HG03575 (cell line): Measurements from ENCODE around the gene SFI1.
"Not testable (repeated sequence)": the region's sequence is repeated elsewhere in the genome, so short reads cannot be mapped to it uniquely, and the experiment has no call there.

ENCODE experiments used
- ATAC-seq: cut with Tn5 transposase; IDR thresholded peaks from one replicate; pipeline ENCODE4 v1.9.1; 2021; ENCODE audit not compliant: unreplicated experiment, insufficient number of reproducible peaks, low FRiP score; ENCODE audit errors: extremely low read depth

SFI1 gene

DNA sequence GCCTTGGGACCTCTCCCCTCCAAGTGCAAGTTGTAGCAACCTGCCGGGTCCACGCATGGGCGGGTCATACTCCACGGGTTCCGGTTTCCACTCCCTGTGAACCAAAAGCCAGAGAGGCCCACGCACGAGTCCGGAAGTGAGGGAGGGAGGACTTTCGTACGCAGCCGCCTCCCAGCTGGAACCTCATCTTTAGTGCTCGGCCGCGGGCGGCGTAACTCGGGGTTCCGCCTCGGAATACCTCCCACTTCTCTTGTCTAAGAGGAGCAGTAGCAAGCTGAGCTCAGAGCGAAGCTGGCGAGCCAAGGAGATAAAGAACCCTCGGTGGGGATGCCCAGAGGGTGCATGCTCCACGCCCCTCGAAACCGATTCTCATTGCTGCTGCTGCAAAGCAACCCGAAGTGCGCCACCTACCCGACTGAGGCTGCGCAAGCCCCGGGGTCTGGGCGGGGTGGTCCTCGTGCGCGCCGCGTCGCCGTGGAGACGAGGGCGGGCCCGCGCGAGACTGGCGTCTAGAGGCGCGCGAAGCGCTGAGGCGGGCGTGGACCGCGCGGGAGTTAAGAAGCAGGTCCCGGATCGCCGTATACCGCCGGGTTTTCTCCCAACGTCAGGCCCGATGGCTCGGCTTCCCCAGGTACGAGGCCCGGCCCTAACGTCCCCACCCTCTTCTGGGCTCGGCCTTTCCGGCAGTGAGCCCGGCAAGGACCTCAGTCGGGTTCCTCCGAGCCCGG, at the start of gene SFI1:
SFI1 (plus strand) TSS at position 530 of the 728 bp plus-strand sequence. CDS start 11,749 bp downstream, outside the sequence.
- peak; percentile 27 for ATAC-seq

DNA sequence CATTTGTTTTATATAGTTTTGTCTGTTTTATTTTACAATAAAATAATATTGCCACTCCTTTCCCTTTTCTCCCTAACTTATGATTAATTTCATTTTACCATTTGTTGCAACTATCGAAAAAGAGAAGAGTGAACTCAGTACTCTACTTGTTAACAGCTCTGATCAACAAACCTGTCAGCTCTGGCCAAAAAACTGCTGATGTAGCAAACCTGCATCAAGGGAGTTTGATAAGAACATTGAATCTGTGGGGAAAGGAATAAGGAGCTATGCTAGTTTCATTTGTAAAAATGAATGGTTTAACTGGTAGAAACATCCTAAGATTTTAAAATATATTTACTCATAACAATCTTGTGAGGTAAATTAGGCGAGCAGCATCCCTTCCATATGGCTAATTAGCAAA, 49.6 kb upstream of the SFI1 start:
- no peak for ATAC-seq

GRCh38 chr22:31447337-31447736, 49.0 kb upstream of the SFI1 start:
- ATAC-seq = no peak

- ATAC-seq = no peak
These were observed 48.0 kb upstream of the SFI1 start for GRCh38 chr22:31448382-31448781.

DNA sequence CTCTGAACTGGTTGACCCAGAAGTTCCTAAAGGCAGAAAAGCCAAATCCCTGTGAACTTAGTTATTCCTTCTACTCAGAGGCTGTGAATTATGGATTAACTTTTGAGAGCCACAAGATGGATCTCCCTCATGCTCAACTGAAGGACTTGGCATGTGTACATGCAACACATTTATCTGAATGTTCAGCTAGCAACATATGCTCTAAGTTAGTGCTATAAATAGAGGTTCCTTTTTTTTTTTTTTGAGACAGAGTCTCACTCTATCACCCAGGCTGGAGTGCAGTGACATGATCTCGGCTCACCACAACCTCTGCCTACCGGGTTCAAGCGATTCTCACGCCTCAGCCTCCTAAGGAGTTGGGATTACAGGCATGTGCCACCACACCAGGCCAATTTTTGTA, 46.8 kb upstream of the SFI1 start:
- no peak for ATAC-seq

GRCh38 chr22:31451709-31452571, 44.4 kb upstream of the SFI1 start:
- ATAC-seq = no peak

DNA sequence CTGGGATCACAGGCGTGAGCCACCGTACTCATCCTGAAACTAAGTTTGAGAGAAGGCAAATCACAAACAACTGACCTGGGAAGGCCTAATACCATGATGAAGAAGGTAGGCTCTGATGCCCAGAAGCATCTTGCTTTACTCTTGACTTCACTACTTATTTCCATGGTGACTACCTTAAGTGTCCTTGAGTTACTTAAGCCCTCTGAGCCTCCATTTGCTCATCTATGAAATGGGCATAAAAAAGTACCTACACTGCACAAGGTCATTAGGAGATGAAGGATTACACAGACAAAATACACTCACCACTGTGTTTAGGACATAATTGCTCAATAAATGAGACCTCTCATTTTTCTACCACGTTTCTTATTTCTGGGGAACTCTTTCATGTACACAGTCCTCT, 34.6 kb upstream of the SFI1 start:
- no peak for ATAC-seq

GRCh38 chr22:31465307-31465706, 31.0 kb upstream of the SFI1 start:
- no peak for ATAC-seq

GRCh38 chr22:31474743-31475142, 21.6 kb upstream of the SFI1 start:
- ATAC-seq = no peak

GRCh38 chr22:31475800-31476199, 20.5 kb upstream of the SFI1 start:
- no peak for ATAC-seq

GRCh38 chr22:31477329-31477728, 19.0 kb upstream of the SFI1 start:
- no peak for ATAC-seq

- ATAC-seq = no peak
These were observed 15.2 kb upstream of the SFI1 start for GRCh38 chr22:31481129-31481528.

DNA sequence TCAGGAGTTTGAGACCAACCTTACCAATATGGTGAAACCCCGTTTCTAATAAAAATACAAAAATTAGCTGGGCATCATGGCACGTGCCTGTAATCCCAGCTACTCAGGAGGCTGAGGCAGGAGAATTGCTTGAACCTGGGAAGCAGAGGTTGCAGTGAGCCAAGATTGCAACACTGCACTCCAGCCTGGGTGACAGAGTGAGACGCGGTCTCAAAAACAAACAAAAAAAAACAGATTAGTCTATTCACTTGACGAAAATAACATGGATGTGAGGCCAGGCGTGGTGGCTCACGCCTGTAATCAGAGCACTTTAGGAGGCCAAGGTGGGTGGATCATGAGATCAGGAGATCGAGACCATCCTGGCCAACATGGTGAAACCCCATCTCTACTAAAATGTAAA, 13.9 kb upstream of the SFI1 start:
- not testable (repeated sequence) for ATAC-seq

DNA sequence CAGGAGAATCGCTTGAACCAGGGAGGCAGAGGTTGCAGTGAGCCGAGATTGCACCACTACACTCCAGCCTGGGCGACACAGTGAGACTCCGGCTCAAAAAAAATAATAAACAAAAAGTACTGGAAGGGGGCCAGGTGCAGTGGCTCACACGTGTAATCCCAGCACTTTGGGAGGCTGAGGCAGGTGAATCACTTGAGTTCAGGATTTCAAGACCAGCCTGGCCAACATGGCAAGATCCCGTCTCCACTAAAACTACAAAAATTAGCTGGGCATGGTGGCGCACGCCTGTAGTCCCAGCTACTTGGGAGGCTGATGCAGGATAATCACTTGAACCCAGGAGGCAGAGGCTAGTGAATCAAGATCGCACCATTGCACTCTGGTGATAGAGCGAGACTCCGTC, 10.0 kb upstream of the SFI1 start:
- ATAC-seq = not testable (repeated sequence)

GRCh38 chr22:31486951-31487350, 9.4 kb upstream of the SFI1 start:
- ATAC-seq = no peak

GRCh38 chr22:31488346-31488883, 7.9 kb upstream of the SFI1 start:
- ATAC-seq = no peak

GRCh38 chr22:31488988-31489617, 7.2 kb upstream of the SFI1 start:
- ATAC-seq = no peak

- ATAC-seq = no peak
These were observed 6.5 kb upstream of the SFI1 start, which contains the start of gene EIF4ENIF1 for GRCh38 chr22:31489632-31490495. TSS of gene EIF4ENIF1 (minus strand) at chr22:31489842. CDS start at chr22:31488718, 1,124 bp downstream.
